Epidermal melanocyte (primary cell): ENCODE results near the gene BICC1.

Source experiments
- DNase-seq: peaks from one replicate; pipeline ENCODE4 v3.0.0; 2011; ENCODE audit warnings: low spot score; ENCODE audit not compliant: insufficient read length

The BICC1 gene

DNA sequence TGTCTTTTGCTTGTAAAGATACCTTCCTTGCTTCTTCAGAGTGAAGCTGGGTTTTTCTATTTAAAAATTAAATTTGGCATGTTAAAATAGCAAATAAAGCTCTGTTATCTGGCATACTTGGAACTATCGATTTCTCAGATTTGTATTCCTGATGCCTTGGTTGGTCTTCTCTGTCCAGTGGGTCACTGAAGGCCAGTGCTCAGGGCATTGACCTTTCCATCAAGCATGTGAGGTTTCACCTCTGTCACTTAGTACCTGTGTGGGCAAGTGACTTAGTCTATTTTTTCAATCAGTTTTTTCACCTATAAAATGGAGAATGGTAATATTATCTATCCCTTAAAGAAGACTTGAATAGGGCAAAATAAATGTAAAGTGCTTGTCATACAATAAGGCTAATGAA lies 311.3 kb downstream of the BICC1 start:
- DNase-seq: no peak

DNA sequence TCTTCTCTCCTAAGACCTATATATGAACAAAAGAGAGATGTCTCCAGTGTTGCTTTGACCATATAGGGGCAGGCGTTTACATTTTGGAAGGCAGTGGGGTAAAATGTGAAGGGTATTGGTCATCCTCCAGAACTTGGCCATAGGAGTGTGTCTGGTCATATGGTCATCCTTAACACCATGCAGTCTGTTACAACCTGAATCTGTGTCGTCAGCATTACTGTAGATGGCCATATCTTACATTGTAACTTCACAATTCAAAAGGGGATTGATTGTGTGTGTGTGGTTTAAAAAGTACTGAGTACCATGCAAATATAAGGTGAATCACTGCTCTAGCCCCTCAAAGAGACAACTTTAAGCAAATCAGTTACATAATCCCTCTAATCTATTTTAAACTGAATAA lies 311.7 kb downstream of the BICC1 start:
- no peak for DNase-seq

DNA sequence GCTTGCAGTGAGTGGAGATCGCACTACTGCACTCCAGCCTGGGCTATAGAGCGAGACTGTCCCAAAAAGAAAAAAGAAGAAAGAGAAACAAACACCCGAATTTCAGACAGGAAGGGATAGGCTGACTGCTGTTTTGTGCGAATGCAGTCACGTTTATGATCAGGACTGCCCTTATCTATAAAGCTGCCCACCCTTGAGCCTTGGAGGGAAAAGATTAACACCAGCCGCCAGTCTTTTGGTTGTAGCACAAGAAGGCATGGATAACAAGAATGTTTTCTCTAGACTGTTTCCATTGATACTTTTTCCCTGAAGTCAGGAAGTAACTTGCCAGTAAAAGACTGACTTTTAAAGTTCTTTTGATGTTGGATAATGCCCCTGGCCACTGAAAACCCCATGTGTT lies 314.0 kb downstream of the BICC1 start:
- no peak for DNase-seq

DNA sequence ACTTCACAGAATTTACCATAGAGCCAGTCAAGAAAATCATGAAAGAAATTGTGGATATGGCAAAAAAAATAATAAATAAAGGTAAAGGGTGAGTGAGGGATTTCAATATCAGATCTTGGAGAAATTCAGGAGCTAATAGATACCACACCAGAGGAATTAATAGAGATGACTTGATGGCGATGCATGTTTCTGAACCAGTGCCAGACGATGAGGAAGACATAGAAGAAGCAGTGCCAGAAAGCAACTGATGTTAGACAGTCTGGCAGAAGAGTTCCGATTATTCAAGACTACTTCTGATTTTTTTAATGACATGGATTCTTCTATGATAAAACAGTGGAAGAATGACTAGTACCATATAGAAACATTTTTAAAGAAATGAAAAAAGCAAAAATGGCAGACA lies 314.7 kb downstream of the BICC1 start:
- DNase-seq: no peak

DNA sequence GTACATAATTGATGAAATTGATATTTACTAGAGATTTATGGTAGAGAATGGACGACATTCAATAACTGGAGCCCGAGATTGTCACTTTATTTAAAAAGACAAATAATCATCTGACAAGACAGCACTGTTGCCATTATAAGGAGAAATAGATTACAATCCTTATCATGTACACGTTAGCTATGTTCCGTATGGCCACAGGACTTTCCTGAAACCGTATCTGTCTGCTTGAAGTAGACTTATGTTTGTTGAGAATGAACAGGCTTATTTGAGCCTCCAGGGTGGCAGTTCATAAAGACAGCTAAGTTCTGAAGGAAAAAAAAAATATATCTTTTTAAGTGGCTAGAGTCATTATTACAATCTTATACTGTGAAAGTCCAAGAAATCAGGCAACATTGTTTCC lies 317.2 kb downstream of the BICC1 start:
- DNase-seq: no peak

DNA sequence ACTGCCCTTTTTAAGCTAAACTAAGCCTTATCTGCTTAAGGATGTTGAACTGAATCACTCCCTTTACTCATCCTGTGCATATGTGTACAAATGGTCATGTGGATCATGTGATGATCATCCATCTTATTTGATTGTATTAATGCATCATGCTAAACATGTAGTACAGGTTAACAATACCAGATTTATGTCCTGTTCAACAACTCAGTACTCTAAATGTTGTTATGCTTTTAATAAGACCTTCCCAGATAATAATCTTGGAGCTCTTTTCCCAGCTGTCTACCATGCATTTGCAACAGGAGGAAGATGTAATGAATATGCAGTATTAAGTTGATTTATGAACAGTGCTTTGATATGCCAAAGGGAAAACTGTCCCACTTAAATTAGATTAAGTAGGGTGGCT lies 318.0 kb downstream of the BICC1 start:
- no peak for DNase-seq

DNA sequence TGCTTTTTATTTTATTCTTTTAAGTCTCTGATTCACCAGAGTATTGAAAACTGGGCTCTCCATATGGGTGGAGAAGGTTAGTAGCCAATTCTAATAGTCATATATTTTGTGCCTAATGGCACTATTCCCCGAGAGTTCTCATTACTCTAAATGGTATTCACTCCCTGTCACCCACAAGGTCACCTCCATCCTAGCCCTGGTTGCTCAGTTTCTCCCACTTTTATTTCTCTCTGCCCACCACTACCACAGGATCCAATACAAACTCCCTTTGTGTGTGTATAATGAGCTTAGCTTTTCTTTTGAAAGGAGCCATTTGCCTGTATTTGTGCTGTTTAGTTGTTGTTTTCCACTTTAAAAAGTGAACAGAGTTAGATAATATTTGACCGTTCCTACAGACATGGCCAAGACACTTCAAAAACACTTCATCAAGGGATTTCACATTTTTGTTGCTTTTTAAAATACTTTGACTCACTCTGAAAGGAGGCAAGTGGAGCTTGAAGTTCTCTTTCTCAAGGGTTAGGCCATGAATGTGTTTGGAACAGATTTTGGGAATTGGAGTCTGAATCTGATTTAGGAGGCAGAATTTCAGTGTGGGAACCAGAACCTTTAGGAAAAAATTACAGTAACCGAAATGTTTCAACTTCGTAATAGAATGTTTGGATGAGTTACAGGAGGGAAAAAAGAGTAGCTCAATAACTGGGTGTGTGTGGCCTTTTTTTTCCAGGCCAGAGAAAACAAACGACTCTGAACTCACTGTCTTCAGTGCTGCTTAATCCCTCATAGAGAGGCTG lies 321.3 kb downstream of the BICC1 start:
- no peak for DNase-seq

DNA sequence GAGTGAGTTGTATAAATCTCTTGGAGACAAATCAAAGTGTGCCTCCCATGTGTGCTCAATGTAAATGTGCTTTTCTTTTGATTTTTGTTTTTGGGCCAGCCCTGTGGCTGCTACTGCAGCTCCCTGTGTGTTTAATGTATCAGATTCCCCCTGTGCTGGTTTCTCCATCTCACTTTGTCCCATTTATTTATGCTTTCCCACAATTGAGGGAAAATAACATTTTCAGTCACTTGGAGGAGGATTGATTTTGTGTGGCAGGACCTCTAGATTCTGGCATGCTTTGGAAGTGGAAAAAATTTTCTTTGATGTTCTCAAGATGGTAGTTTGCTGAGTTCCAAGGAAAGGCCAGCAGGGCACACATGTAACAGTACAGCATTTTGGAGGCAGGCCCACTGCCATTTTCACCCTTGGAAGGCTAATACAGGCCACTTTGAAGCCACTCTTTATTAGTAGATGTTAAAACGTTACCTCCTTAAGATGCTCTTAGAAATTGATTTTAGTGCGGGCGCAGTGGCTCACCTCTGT lies 323.6 kb downstream of the BICC1 start:
- DNase-seq: no peak

DNA sequence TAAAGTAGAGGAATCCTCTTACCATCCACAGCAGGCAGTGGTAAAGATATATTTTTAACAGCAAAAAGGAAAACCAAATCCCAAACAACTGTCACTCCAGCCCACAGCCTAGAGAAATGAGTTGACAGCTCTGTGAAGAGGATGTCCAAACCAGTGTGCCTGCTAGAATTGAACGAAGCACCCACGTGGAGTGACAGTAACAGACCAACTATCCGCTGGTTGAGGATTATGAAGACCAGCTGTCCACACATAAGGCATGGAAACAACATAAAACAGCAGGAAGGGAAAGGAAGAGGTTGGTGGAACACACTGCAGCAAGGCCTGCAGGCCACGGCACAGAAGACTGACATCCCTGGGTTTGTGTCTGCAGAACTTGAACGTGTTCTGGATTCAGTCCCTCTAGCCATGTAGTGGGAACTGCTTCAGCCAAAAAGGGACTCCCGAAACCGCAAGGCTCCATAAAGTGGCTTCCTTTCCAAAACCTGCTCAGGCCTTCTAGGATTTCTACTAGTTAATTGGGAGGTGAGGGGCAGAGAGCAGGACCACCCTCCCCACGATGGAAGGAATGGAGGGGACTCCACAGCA lies 324.4 kb downstream of the BICC1 start:
- DNase-seq: no peak

DNA sequence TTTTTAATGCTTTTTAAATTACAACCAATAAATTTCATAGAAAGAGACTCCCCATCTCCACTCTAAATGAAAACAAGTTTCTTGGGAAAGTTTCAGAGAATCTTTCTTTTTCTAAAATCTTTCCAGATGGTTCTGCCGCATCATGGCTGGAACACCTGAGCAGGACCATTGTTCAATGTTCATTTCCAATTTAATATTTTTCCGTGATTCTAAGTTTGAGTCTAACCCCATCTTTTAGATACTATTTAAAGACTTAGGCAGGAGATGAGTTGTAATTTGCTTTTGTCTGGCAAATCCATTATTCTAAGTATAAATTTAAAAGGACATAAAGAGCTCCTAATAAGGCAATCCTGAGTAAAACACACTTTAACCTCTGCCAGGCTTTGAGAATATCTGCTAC lies 325.2 kb downstream of the BICC1 start:
- DNase-seq: no peak

DNA sequence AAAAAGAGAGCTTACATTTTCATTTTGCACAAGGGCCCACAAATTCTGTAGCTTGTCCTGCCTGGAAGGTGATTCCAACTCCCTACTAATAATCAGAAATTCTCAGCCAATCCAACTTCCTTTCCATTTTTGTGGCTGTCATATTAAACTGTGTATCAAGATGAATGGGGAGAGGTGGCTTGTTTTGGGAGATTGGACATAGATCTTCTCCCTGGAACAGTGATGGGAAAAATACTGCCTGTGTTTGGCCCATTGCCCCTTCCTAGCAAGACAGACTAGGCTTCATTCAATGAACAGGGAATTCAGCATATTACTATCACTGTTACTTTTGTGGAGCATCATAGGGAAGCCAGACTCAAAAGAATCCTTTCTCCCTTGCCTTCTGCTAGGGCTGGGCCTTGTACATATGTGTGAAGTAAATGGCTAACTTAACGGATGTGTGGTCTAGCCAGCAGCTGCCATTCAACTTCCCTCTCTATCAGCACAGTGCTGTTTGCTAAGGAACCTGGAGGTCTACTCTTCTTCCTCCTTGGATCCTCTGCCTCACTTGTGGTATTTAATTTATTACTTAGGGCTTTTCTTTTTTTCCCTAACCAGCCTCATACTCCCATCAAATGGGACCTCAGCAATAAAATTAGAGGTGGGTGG lies 326.0 kb downstream of the BICC1 start:
- DNase-seq: no peak

DNA sequence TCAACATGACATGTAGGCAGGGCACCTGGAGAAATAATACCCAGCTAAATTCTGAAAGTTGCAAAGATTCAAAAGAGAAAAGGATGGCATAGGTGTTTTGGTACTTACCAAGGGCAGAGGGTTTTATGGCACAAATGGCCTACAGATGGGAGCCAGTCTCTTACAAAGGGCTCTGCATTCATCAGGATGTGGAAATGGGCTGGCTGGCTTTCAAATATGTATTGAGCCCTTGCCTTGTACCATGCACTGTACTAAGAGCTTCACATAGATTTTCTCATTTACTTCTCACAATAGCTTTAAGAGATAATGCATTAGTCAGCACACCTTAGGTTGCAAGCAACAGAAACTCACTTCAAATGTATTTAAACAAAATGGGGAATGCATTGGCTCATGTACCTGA lies 327.1 kb downstream of the BICC1 start:
- no peak for DNase-seq

DNA sequence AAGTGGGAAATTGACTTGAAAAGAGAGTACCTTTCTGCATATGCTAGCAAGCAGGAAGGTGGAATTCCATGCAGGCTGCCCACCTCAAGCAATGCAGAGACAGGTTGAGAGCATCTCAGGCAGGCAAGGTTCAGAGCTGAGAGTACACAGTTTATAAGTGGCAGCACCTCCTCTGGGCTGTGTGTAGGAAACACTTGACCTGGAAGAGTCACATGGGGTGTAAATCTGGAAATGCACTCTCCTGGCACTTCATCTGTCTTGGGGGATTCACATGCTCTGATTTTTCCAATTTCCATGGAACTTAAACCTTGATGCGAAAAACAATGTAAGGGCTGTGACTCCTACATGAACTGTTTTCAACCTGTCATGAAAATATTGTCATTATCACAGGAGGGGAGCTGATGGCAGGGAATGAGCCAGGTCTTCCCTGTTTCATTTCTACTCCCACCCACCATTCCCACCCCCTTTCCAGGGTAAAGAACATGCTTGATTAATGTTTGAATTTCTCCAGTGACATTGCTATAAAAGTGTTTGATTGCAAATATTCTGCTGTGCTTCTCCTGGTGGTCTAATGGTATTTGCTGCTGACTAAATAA lies 328.3 kb downstream of the BICC1 start:
- DNase-seq: no peak

DNA sequence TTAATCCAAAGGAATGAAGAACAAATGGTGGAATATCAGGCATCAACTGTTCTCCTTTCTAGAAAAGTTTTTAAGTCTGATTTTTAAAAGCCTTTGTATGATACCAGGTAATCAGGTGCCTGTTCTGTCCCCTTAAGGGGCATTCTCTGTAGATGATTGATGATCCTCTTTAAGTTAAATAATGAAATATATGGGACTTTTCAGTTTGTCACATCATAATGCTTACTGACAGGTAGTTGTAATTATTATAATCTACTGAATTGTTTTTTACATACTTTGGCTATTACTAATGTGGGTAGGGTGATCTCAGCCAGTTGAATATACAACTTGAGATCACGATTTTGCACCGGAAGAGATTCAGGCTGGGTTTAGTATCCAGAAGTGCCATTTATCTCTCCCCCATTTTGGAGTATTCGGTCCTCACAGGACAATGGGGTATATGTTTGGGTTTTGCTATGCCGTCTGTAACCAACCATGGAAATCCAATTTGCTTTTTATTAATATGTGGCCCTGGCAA lies 330.2 kb downstream of the BICC1 start:
- DNase-seq: no peak

DNA sequence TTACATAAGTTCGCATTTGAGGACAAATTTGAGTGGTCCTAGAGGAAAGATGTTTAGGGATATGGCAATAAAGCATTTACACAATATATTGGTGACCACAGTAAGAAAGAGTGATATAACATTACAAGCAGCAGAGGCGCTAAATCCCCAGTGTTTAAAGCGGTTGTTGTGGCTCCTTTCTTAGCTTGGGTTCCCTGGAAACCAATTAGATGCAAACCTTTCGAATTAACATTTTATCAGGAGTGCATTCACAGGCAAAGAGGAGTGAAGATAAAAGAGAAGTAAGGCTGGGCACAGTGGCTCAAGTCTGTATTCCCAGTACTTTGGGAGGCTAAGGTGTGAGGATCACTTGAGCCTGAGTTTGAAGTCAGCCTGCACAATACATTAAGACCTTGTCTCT lies 331.1 kb downstream of the BICC1 start:
- DNase-seq: no peak

DNA sequence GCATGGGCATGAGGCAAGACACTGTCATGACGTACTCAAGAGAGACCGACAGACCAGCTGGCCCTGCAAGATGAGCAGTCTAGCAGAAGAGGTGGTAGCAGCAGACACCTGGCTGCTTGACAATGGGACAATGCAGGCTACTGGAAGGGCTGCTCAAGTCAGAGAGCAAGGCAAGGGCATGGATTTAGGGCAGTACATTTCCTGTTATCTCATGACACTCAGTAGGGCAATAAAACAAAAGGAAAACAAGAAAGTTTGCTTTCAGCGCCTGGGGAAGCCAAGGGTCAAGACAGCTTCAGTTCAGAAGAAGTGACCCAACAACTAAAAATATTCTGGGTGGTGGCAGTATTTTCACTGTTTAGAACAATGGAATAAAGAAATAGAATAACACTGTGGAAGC lies 332.0 kb downstream of the BICC1 start:
- DNase-seq: no peak

DNA sequence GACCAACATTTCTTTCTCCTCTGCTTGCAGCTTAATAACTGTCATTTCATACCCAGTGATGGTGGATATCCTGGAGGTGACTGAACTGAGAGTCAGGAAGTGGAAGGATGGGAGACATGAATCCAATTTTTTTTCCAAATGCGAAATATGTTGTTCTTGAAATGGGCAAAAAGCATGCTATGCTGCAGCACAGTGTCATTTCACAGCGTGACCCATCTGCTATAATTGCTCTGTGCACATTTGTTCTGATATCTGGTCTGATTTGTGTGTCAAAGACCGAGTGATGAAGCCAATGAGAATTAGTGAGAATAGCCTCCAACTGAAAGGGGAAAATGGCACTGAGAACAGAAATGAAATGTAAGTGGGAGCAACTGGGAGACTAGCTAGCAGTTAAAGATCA lies 334.2 kb downstream of the BICC1 start:
- DNase-seq: no peak

DNA sequence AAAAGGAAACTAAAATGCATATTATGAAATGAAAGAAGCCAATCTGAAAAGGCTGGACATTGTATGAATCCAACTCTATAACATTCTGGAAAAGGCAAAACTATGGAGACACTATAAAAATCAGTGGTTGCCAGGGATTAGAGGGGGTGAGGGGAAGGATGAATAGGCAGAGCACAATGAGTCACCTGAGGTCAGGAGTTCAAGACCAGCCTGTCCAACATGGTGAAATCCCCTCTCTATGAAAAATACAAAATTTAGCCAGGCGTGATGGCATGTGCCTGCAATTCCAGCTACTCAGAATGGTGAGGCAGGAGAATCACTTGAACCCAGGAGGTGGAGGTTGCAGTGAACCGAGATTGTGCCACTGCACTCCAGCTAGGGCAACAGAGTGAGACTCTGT lies 338.9 kb downstream of the BICC1 start:
- no peak for DNase-seq

DNA sequence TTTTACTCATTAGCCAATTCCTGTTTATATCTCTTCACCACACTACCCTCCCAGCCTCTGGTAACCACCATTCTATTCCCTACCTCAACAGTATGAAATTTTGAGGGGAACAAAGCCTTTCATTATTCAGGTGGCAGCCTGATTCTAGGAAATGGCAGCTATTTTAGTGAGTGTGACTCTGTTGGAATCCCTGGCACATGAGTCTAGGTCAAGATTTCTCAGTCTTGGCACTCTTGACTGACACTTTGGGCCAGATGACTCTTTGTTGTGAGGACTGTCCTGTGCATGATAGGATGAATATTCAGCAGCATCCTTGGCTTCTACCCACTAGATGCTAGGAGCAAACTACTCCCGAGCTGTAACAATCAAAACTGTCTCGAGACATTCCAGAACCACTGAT lies 341.0 kb downstream of the BICC1 start:
- no peak for DNase-seq

DNA sequence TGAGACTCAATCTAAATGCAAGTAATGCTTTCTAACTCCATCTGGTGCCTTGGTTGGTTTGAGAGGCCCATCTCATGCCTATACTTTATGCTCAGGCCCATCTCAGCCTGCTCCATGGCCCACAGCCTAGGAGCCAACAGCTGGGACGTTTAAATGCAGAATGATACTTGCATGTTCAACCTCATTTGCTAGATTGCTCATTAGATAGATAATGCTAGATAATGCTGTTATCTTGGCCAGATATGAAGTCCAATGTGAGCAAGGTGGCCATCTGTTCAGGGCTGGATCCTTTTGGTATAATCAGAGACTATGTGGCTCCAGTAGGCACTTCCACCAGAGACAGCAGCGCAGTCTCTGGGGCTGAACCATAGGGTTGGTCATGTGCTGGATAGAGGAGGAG lies 342.1 kb downstream of the BICC1 start:
- no peak for DNase-seq

DNA sequence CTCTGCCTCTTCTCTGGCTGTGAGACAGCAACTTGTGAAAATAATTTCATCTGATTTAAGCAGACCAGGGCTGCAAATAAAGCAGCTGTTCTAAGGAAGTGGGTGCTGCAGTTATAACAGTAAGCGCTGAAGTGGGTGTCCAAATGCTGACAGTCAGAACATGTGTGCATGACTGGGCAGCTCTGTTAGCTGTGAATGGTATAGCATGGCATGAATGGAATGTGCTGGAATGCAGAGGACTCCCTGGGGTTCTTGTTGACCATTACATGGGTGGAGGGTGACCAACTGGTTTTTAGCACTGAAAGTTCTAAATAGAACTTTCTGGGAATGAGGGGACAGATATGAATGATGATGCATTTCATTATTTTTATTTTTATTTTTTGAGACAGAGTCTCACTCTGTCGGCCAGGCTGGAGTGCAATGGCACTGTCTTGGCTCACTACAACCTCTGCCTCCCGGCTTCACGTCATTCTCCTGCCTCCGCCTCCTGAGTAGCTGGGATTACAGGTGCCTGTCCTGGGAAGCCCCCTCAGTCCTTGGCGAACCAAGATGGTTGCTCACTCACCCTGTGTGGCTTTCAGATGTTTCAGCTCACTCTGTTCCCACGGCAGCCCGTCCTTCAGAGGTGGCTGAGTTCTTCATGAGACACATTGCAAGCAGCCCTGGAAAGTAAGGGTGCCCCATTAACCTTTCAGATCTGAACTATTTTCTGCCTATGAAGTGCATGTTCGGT lies 344.0 kb downstream of the BICC1 start:
- DNase-seq: peak; percentile 81
